Measurements from ENCODE around the gene ERV3-1.
"Not testable (repeated sequence)": the region's sequence is repeated elsewhere in the genome, so short reads cannot be mapped to it uniquely, and the experiment has no call there.

DNA sequence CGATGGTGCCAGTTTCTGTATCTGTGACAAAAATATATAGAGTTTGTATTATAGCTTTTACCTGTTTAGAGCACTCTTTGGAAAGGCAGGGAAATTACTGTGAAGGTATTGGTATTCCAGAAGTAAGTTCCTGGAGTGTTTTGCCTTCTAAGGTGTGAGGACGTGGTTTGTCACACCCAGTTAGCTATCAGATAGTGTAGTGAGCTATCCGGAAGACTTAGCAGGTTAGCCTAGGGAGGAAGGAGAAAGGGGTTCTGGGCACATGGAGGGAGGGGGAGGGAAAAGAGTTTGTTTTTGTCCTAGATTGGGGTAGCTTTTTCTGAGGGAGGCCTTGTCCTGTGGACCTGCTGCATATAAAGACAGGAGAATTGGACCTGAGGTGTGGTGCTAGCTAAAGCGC lies 39.8 kb upstream of the ERV3-1 start:
- TF ChIP-seq EZH2 (IDR thresholded peaks at IDR 0.05; ENCODE audit: borderline replicate concordance, insufficient read depth, low read length, poor library complexity, severe bottlenecking); EP300 (conservative IDR thresholded peaks at IDR 0.05; ENCODE audit: poor library complexity, severe bottlenecking); POLR2AphosphoS5 (IDR thresholded peaks at IDR 0.05); MXI1 (conservative IDR thresholded peaks at IDR 0.05; ENCODE audit: poor library complexity, severe bottlenecking); SMC3 (conservative IDR thresholded peaks at IDR 0.05; ENCODE audit: poor library complexity); RAD21 (conservative IDR thresholded peaks at IDR 0.05); TAF1 (IDR thresholded peaks at IDR 0.05; ENCODE audit: low read depth): not testable (repeated sequence)
- TF ChIP-seq, protein P1, sequence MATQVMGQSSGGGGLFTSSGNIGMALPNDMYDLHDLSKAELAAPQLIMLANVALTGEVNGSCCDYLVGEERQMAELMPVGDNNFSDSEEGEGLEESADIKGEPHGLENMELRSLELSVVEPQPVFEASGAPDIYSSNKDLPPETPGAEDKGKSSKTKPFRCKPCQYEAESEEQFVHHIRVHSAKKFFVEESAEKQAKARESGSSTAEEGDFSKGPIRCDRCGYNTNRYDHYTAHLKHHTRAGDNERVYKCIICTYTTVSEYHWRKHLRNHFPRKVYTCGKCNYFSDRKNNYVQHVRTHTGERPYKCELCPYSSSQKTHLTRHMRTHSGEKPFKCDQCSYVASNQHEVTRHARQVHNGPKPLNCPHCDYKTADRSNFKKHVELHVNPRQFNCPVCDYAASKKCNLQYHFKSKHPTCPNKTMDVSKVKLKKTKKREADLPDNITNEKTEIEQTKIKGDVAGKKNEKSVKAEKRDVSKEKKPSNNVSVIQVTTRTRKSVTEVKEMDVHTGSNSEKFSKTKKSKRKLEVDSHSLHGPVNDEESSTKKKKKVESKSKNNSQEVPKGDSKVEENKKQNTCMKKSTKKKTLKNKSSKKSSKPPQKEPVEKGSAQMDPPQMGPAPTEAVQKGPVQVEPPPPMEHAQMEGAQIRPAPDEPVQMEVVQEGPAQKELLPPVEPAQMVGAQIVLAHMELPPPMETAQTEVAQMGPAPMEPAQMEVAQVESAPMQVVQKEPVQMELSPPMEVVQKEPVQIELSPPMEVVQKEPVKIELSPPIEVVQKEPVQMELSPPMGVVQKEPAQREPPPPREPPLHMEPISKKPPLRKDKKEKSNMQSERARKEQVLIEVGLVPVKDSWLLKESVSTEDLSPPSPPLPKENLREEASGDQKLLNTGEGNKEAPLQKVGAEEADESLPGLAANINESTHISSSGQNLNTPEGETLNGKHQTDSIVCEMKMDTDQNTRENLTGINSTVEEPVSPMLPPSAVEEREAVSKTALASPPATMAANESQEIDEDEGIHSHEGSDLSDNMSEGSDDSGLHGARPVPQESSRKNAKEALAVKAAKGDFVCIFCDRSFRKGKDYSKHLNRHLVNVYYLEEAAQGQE (IDR thresholded peaks at IDR 0.05; ENCODE audit: borderline replicate concordance), result not testable (repeated sequence)
- TF ChIP-seq, protein P2, sequence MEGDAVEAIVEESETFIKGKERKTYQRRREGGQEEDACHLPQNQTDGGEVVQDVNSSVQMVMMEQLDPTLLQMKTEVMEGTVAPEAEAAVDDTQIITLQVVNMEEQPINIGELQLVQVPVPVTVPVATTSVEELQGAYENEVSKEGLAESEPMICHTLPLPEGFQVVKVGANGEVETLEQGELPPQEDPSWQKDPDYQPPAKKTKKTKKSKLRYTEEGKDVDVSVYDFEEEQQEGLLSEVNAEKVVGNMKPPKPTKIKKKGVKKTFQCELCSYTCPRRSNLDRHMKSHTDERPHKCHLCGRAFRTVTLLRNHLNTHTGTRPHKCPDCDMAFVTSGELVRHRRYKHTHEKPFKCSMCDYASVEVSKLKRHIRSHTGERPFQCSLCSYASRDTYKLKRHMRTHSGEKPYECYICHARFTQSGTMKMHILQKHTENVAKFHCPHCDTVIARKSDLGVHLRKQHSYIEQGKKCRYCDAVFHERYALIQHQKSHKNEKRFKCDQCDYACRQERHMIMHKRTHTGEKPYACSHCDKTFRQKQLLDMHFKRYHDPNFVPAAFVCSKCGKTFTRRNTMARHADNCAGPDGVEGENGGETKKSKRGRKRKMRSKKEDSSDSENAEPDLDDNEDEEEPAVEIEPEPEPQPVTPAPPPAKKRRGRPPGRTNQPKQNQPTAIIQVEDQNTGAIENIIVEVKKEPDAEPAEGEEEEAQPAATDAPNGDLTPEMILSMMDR (IDR thresholded peaks at IDR 0.05; ENCODE audit: poor library complexity, severe bottlenecking), result not testable (repeated sequence)
